WTC11 (cell line): Measurements from ENCODE around the gene THBS3.

Experiments
- CTCF ChIP-seq: fragments of 200-600 bp; IDR thresholded peaks from 2 replicates; pipeline ENCODE4 v1.8.0; 2022; ENCODE audit warnings: antibody characterized with exemption
- E2F1 ChIP-seq: sonication (generic); formaldehyde crosslinking; IDR thresholded peaks from 2 replicates; pipeline ENCODE4 v1.8.0; 2022; ENCODE audit warnings: mild to moderate bottlenecking, missing genetic modification reagents
- E2F5 ChIP-seq: sonication (generic); formaldehyde crosslinking; IDR thresholded peaks from 2 replicates; pipeline ENCODE4 v1.8.1; 2022; ENCODE audit warnings: mild to moderate bottlenecking, moderate library complexity, missing genetic modification reagents
- FOXK1 ChIP-seq: sonication (generic); formaldehyde crosslinking; IDR thresholded peaks from 2 replicates; pipeline ENCODE4 v1.8.0; 2022; ENCODE audit warnings: mild to moderate bottlenecking, moderate library complexity, missing genetic modification reagents
- MAX ChIP-seq: sonication (generic); formaldehyde crosslinking; IDR thresholded peaks from 2 replicates; pipeline ENCODE4 v1.8.0; 2022; ENCODE audit warnings: mild to moderate bottlenecking, missing genetic modification reagents
- MYBL2 ChIP-seq: sonication (generic); formaldehyde crosslinking; IDR thresholded peaks from 2 replicates; pipeline ENCODE4 v1.8.1; 2023; ENCODE audit warnings: mild to moderate bottlenecking, moderate library complexity, missing genetic modification reagents
- RELA ChIP-seq: sonication (generic); formaldehyde crosslinking; IDR thresholded peaks from 2 replicates; pipeline ENCODE4 v1.8.1; 2022; ENCODE audit warnings: missing genetic modification reagents, mild to moderate bottlenecking, borderline replicate concordance
- USF1 ChIP-seq: sonication (generic); formaldehyde crosslinking; IDR thresholded peaks from 2 replicates; pipeline ENCODE4 v1.8.0; 2022; ENCODE audit warnings: mild to moderate bottlenecking, missing genetic modification reagents
- ZNF263 ChIP-seq: sonication (generic); formaldehyde crosslinking; IDR thresholded peaks from 2 replicates; pipeline ENCODE4 v1.8.1; 2022; ENCODE audit warnings: low read depth, mild to moderate bottlenecking, moderate library complexity, missing genetic modification reagents
- ZNF416 ChIP-seq: fragments of 250-450 bp; sonication (Bioruptor Pico); IDR thresholded peaks from 2 replicates; pipeline ENCODE4 v1.9.0; 2021; ENCODE audit warnings: mild to moderate bottlenecking, inconsistent platforms
- ZNF512 ChIP-seq: sonication (generic); formaldehyde crosslinking; IDR thresholded peaks from 2 replicates; pipeline ENCODE4 v1.8.1; 2022; ENCODE audit warnings: missing genetic modification reagents, borderline replicate concordance
- ZSCAN18 ChIP-seq: fragments of 250-450 bp; sonication (Bioruptor Pico); IDR thresholded peaks from 2 replicates; pipeline ENCODE4 v2.1.2; 2022; ENCODE audit warnings: mild to moderate bottlenecking, moderate library complexity

GRCh38 chr1:155196893-155197638, 10.6 kb downstream of the THBS3 start:
- TF ChIP-seq ZNF512, result no peak
- TF ChIP-seq CTCF, result no peak
- TF ChIP-seq E2F1, result no peak
- TF ChIP-seq E2F5 (CRISPR knock-in tag), result no peak
- no peak for TF ChIP-seq ZSCAN18 (CRISPR knock-in tag)
- TF ChIP-seq MYBL2, result no peak
- no peak for TF ChIP-seq ZNF263 (CRISPR knock-in tag)
- TF ChIP-seq MAX (CRISPR knock-in tag), result no peak
- TF ChIP-seq ZNF416, result no peak
- no peak for TF ChIP-seq FOXK1 (CRISPR knock-in tag)
- no peak for TF ChIP-seq USF1 (CRISPR knock-in tag)
- no peak for TF ChIP-seq RELA (CRISPR knock-in tag)
